Limb (tissue), 2 donors: ENCODE data around the gene PCYT1A.
"Not testable (repeated sequence)": the region's sequence is repeated elsewhere in the genome, so short reads cannot be mapped to it uniquely, and the experiment has no call there.

Source experiments
- DNase-seq, 2 donors: peaks; one replicate each; pipeline ENCODE4 v3.0.0-alpha.2; 2016; ENCODE audit errors: extremely low spot score in 2 of 2

The PCYT1A gene

DNA sequence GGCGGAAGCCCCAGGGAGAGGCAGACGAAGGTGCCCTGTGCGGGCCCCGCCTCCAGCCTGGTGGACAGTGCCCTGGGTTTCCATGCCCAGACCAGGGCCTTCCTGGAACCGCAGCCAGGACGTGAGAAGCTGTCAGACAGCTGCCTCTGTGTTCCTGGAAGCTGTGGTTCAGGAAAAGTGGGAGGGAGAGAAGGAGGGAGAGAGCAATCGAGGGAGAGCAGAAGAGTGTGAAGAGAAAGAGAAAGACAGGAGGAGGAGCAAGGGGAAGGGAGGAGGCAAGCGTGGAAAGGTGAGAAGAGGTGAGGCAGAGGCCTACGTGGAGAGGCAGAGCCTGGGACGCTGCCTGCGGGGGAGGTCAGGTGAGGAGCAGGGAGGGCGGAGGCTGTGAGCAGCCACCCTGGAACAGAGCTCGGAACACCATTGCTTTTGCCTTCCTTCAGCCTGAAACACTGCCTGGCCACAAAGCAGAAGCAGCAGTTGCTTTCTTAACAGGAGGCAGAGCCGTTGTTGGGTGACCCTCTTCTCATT lies 94.9 kb downstream of the PCYT1A start:
- no peak for DNase-seq

DNA sequence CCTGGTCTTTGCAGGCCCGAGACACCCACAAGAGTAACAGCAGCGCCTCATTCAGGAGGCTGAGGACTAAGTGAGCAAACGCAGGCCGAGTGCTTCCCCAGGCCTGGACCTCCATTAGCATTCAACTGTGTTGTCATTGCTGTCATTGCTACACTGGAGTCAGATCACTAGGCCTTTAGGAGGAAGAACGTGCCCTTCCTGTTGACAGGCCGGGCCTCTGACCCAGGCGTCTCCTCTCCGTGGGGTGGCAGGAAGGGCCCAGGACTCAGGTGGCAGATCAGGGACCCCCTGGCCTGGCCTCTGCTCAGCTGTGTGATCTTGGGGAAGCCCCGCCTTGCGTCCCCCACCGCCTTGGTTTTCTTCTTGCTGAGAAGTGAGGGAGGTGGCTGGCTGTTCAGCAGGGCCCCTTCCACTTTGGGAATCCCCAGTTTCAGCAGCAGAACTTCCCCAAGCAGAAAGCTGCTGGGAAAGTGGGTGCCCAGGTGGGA lies 95.4 kb downstream of the PCYT1A start:
- DNase-seq, result no peak

GRCh38 chr3:196189566-196190347 lies 97.8 kb downstream of the PCYT1A start:
- no peak for DNase-seq

DNA sequence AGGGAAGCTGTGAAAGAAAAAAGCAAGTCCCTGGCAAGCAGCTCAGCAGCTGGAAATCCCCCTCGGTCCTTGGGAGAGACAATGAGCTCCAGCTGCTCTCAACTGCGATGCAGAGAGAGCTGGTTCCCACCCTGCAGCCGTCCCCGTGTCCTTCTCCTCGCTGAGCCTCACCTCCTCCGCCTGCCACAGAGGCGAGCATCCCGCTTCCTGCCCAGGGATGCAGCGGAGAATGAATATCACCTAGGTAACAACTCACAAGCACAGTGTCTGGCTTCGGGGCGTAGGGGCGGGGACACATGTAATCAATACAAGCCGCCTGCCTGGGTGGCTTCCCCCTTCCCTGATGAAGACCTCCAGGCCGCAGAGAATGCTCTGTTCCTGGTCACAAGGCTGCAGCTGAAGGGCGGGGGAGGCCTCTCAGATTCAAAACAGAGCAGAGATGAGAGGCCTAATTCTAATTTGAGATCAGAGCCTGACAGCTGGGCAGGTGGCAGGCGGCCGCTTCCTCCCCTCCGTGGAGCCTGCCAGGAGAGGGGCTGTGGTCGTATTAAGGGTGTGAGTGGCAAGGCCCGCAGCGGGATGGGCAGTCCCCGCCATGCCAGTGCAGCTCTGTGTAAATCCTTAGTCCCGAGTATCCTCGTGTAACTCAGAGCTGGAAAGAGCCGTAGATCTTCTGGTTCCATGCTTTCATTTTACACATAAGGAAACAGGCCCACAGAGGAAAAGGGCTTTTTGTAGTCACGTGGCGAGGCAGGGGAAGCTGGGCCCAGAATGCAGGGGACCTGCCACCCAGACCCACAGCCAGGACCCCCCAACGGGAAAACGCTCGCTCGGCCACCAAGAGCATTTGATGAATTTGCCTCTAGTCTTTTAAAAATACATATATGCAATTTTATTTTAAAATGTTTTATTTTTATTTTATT lies 100.6 kb downstream of the PCYT1A start:
- DNase-seq, result peak; percentile 30 to 75

DNA sequence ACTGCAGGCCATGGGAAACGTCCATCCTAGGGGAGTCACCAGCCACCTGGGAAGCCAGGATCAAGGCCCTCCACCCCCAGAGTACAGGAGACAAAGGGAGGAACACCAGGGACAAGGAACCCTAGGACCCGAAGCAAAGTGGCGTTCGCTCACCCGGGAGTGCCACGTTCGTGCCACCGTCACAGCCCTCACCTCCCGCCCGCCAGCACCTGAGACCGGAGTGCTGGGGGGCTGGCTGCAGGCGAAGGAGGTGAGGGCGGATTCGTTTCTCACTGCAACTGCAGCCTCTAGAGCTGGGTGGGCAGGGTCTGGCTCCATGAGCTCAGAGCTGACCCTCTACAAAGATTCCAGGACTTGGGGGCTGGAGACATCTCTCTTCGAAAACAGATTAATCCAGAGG lies 102.6 kb downstream of the PCYT1A start:
- no peak for DNase-seq

- not testable (repeated sequence) for DNase-seq
Measured at GRCh38 chr3:196184169-196184432, 103.4 kb downstream of the PCYT1A start.

DNA sequence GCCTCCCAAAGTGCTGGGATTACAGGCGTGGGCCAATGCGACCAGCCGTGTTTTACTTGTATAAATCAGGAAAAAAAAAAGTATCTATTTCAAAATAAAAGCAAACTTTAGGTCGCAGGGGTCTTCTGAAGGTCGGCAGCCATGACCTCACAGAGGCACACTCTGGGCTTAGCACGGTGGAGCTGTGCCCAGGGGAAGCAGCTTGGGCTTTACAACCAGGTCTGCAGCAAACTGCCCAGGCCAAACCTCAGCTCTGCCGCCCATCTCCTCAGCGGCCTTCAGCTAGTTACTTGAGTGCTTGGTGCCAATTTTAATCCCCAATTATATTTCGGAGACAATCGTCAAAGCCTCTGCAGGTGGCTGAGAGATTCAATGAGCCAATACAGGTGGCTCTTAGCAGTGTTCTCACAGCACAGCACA lies 106.4 kb downstream of the PCYT1A start:
- DNase-seq, result no peak

- DNase-seq, result no peak
Measured at GRCh38 chr3:196180346-196180745, 107.2 kb downstream of the PCYT1A start.
